RPMI7951 (cell line): ENCODE results near the gene HEPN1. TPM values are rescaled to one million over a fixed set of nuclear protein-coding genes. Genes with fewer than 3 reads are reported as not detected.

Experiments
- DNase-seq: peaks from one replicate; pipeline ENCODE4 v3.0.0-alpha.2; 2012; ENCODE audit warnings: low read depth
- total RNA-seq: library from RNA; depleted of rRNA; stranded (reverse); fragments of >200 nt; shearing (Covaris generic); gene quantifications from 2 replicates; pipeline ENCODE4 v1.2.3, GENCODE V29; 2014

Gene HEPN1
- total RNA-seq, 1 experiment from 2014 or later = not detected

DNA sequence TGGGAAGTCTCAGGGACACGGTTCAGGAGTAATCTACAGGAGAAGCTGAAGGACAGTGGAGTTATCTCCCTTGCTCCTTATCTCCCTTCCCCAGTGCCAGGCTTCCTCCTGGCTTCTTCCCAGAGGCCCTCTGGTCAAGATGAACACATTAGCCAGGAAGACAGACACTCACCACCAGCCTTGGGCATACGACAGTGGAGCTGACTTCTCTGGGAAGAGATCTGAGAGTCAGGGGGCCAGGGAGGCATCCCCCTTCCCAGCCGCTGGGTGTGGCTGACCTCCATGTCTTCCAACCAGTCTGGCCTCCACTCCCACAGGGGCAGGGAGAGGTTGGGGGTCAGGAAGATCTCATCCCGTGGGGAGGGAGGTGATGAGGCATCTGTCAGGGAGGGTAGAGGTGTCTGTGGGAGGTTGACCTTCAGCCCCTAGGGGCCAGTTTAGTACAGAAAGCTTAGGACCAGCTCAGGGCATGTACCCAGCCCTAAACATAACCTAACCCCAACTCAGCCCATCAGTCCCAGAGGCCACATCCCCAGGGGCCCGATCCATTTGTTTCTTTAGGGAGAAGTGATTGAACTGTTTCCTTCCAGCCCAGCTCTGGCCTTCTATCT is 34.1 kb upstream of the HEPN1 start:
- DNase-seq = no peak

DNA sequence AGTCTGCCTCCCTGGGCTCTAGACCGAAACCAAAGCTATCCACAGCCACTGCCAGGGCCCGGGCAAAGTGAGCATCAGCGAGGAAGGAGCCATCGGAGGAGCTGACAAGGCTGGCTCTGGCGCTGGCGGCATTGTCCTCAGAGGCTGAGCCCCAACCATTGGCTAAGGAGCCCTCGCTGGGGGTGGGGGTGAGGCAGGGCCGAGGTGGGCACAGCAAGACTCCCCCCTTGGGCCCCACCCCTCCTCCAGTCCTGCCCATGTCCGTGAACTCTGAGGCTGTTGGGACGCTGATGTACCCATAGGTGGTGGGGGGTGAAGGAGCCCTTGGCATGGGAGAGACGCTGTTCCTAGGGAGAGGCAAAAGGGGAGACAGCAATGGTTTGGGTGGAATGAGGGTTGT is 32.6 kb upstream of the HEPN1 start:
- no peak for DNase-seq

DNA sequence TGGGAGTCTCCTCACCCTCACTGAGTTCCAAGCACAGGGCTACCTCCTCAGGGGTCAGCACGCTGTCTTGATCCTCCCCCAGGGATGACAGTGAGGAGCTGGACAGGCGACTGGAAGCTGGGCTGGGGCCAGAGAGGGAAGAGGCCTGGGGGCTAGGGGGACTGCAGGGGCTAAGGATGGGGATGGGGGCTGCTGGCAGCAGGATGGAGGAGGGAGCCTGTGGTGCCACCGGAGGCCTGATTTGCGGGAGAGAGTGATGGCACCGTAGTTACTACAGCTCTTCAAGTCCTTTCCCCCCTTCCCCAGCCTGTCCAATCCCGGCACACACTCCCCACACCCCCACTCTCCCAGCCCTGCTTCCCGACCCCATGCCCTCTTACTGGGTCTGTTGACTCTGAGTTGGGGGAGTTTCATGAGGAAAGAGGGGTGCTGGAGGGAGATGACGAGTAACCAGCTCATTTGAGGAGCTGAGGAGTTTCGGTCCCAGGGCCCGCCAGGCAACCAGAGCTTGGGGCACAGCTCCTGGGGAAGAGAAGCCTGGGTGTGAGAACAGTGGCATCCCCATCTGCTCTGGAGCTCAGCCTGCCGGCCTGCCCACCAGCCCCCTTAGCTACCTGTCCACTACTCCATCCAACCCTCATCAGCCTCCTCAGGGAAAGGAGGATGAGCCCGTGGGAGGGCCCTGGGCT is 31.9 kb upstream of the HEPN1 start:
- DNase-seq = no peak

DNA sequence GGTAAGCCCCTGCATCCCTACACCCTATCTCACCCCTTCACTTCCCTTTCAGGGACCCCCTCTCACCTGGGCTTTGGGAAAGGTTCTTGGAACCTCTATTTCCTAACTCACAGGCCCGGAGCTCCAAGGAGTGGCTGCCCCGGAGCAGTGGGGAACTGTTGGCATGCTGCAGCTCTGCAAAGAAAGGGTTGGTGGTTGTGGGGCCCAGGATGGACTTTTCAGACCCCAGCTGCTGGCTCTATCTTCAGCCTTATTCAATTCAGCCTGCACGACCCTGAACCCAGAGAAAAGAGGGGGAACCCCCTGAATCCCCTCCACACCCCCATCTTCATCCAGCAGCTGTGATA is 31.4 kb upstream of the HEPN1 start:
- no peak for DNase-seq

- no peak for DNase-seq
Observed at GRCh38 chr11:124889191-124890091, 29.6 kb upstream of the HEPN1 start.

DNA sequence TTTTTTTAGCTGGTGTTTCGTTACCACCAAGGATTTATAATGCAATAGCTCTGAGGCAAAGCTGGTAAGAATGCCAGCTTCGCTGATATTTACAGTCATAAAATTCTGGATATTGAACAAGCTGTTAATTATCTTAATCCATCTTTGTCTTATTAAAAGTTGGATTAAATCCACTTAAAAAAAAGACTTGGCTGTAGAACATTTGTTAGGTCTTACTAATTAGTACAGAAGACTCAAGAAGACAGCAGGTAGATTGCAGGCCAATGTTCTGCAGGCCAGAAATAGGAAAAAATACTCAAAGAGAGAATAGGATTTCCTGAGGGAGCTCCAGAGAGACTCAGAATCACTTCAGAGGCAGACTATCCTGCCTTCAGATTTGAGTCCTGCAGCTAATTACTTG is 28.9 kb upstream of the HEPN1 start:
- no peak for DNase-seq

DNA sequence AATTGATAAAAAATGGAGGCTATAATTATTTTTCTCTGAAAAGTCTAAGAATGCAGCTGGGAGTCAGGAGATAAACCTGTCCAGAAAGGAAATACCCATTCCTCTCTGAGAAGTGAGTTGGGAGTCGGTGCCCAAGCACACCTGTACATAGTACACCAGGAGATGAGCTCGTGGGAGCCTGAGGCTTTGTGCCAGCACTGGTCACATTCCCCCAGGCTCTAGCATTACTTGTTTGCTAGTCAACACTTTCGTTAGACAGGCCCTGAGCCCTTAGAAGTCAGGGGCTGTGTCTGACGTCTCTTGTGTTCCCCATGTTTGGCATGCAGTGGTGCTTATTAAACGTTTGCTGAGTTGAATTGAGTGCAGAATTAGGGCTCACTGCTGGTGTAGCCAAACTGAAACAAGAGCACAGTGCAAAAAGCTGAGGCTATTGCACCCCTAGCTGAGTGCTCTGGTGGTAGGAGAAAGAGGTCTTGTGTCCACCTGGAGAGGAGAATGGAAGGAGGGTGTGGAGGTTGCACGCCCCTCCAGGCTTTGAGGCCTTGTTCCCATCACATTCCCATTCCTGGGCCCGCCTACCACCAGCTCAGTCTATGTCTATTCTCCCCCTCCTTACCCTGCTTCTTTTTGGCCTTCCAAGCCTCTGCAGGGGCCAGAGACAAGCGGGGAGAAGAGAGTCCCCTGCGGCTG is 28.2 kb upstream of the HEPN1 start:
- DNase-seq = no peak

DNA sequence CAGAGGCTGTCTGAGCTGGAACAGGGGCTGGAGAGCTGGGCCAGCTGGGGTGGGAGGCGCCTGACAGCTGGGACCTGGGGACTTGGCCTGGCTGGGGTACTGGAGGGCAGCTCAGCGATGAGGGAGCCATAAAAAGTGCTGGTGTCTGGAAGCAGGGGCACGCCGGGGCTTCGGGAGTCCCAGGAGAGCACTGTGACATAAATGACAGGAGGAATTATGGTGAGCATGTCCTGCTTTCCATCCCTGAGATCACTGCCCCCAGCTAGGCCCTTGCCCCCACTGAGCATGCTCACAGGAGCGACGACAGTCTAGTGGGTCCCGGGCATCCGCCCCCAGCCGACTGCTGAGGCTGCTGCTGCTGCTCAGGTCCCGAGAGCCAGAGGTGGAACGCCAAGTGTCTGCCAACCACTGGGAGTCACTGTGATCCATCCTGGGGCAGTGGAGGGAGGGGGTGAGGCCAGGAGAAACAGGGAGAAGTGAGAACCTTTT is 27.6 kb upstream of the HEPN1 start:
- no peak for DNase-seq

- no peak for DNase-seq
Observed at GRCh38 chr11:124892146-124892545, 26.9 kb upstream of the HEPN1 start.

- no peak for DNase-seq
Observed at GRCh38 chr11:124892750-124893454, 26.1 kb upstream of the HEPN1 start.

DNA sequence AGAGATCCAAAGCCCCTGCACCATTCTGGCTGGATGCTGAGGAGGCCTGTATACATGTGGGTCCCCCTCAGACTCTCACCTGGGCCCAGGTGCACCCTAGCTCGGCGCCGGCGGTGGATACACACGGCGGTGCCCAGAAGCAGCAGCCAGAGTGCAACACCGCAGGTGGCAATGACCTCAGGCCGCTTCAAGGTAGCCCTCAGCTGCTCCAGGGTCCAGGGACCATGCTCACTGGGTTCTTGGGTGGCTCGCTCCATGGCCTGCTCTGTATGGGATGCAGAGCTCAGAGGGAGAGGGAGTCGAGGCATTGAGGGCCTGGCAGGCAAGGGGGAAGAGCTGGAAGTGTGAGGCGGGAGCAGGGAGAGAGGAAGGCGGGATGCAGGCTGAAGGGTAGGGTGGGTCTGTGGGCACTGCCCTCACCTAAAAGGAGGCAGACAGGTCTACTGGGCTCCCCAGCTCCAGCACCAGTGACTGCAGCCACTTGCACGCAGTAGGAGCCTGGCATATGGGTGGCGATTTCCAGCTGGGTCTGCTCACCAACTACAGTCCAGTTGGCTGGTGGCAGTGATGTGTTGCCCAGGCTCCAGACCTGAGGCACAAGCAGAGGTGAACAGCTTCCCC is 25.2 kb upstream of the HEPN1 start:
- DNase-seq = no peak

GRCh38 chr11:124894606-124895430 is 24.2 kb upstream of the HEPN1 start:
- DNase-seq = no peak

- DNase-seq = no peak
Observed at GRCh38 chr11:124895471-124895971, 23.5 kb upstream of the HEPN1 start.

GRCh38 chr11:124896071-124896750 is 22.8 kb upstream of the HEPN1 start:
- DNase-seq = peak; percentile 86

DNA sequence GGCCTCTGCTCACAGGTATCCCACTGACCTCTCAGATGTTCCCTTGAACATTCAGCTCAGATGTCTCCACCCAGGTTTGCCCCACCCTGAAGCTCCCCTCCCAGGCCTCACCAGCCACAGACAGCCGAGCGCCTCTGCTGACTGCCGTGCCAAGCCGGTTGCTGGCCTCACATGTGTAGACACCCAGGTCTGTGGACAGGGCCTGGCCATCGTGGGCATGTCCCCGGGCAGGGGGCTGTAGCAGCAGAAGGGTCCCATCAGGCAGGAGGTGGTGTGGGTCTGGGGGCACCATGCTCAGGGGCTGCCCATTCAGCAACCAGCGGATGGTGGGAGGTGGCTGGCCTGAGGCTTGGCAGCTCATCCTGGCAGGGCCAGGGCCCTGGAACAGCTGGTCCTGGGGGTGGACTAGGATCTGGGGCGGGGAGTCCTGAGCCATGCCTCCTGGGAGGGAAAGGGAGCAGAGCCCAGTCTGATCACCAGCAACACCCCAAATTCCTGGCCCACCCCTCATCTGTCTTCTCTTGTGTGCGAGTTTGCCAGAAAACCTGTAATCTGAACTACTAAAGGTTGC is 22.1 kb upstream of the HEPN1 start:
- peak; percentile 67 for DNase-seq

DNA sequence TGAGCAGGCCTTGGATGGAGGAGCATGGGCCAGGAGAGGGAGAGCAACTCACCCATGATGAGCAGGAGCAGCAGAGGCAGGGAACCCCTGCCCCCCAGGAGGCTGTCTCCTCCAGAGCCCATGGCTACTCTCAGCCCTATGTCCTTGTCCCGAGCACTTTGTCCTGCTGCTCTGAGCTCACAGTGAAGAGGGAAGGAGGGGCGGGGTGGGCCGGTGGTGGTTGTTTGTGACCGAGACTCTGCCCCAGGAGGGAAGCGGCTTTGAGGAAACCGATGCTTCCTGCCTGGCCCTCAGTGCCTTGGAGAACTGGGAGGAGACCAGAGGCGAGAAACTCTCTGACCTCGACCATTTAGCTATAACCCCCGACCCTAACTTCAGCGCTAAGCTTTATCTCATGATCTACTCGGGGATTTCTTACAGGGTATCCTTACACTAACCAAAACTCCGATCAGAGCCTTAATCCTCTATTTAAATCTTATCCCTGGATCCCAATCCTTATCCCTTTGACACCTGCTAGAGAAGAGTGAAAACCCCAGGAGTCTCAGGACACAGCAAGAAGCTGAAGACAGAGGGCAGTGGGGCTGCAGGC is 21.3 kb upstream of the HEPN1 start, which contains the start of gene ROBO4:
Gene ROBO4, minus strand, starts transcription at position 192 of the 589 bp plus-strand sequence. Its CDS starts 70 bp downstream, at position 122.
- peak; percentile 47 for DNase-seq

DNA sequence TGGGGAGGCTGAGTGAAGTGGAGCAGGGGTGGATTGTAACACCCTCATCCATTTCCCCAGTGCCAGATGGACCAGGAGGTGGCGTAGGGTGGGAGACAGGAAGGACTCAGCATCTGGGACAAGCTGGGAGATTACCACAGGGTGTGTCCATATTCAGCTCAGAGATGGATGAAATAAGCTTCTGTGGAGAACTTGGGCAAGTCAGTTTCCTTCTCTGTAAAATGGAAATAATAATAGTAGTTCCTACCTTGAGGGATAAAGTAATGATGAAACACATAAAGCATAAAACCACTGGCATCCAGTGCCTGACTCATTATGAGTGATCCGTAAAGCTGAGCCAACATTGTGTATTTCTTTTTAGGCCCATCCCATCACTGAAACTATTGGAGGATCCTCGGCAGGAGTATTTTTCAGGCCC is 20.8 kb upstream of the HEPN1 start:
- peak; percentile 96 for DNase-seq

DNA sequence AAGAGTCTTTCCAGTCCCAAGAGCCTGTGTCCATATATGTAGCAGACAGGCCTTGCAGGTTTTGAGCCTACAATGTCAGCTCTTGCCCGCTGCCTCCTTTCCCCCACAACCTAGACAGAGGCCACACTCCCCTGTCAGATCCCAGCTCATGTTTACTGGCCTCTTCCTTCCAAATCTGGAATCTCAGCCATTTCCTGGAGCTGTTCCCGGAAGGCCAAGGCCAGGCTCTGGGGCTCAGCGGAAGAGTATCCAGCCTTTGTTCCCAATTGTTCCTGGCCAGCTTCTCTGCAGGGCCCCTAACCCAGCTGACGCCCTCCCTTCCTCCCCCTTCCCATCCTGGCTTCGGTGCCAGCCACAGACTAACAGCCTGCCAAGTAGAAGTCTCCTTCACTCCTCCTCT is 20.3 kb upstream of the HEPN1 start:
- peak; percentile 85 for DNase-seq
